KMS-11 (cell line): ENCODE measurements around the gene GRID2.

Source experiments
- H2AFZ ChIP-seq: fragments of 200-600 bp; sonication (generic); 2 replicates; pipeline ENCODE4 v1.6.1; 2016; ENCODE audit warnings: antibody characterized with exemption, mixed run types, low read depth
- H3K27ac ChIP-seq: fragments of 200-600 bp; sonication (generic); 2 replicates; pipeline ENCODE4 v1.6.1; 2016; ENCODE audit warnings: mild to moderate bottlenecking, mixed run types
- H3K27me3 ChIP-seq: fragments of 200-600 bp; sonication (generic); 2 replicates; pipeline ENCODE4 v1.6.1; 2017; ENCODE audit warnings: mild to moderate bottlenecking, low read depth, mixed run types, moderate library complexity; ENCODE audit not compliant: insufficient read depth
- H3K36me3 ChIP-seq: fragments of 200-600 bp; sonication (generic); 2 replicates; pipeline ENCODE4 v1.6.1; 2017; ENCODE audit warnings: mild to moderate bottlenecking, mixed run types; ENCODE audit not compliant: insufficient read depth
- H3K4me1 ChIP-seq: fragments of 200-600 bp; sonication (generic); 2 replicates; pipeline ENCODE4 v1.6.1; 2016; ENCODE audit warnings: mild to moderate bottlenecking, low read depth, mixed run types; ENCODE audit not compliant: poor library complexity, severe bottlenecking
- H3K4me2 ChIP-seq: fragments of 200-600 bp; sonication (generic); 2 replicates; pipeline ENCODE4 v1.7.0; 2016; ENCODE audit warnings: mild to moderate bottlenecking, mixed run types
- H3K4me3 ChIP-seq: fragments of 200-600 bp; sonication (generic); IDR thresholded peaks from 2 replicates; pipeline ENCODE4 v1.6.1; 2017; ENCODE audit warnings: low read depth, low read length, mixed read lengths; ENCODE audit not compliant: insufficient read depth
- H3K79me2 ChIP-seq: fragments of 200-600 bp; sonication (generic); 2 replicates; pipeline ENCODE4 v1.6.1; 2016; ENCODE audit warnings: low read depth, mixed run types; ENCODE audit not compliant: insufficient read depth
- H3K9ac ChIP-seq: fragments of 200-600 bp; sonication (generic); 2 replicates; pipeline ENCODE4 v1.6.1; 2016; ENCODE audit warnings: mild to moderate bottlenecking, mixed run types
- H4K20me1 ChIP-seq: fragments of 200-600 bp; sonication (generic); 2 replicates; pipeline ENCODE4 v1.6.1; 2016; ENCODE audit warnings: mild to moderate bottlenecking, mixed run types; ENCODE audit not compliant: insufficient read depth
- CTCF ChIP-seq: fragments of 200-600 bp; sonication (generic); conservative IDR thresholded peaks from 2 replicates; pipeline ENCODE4 v1.6.1; 2017; ENCODE audit warnings: low read depth, mild to moderate bottlenecking, antibody characterized with exemption, low read length, moderate library complexity, mixed read lengths

GRID2 gene

GRCh38 chr4:93688978-93689377 is 1385.2 kb downstream of the GRID2 start:
- no peak for TF ChIP-seq CTCF

GRCh38 chr4:93693141-93693540 is 1389.4 kb downstream of the GRID2 start:
- H3K9ac ChIP-seq: no peak overlapping the region
- H3K4me3 ChIP-seq: no peak overlapping the region
- H3K27me3 ChIP-seq: no peaks in the 10 kb centered on the region
- H3K79me2 ChIP-seq: no peaks in the 10 kb centered on the region
- H2AFZ ChIP-seq: no peak overlapping the region
- no peak overlapping the region for H3K4me2 ChIP-seq
- no peak overlapping the region for H3K27ac ChIP-seq
- H3K36me3 ChIP-seq: no peaks in the 10 kb centered on the region
- no peaks in the 10 kb centered on the region for H4K20me1 ChIP-seq
- no peaks in the 10 kb centered on the region for H3K4me1 ChIP-seq
- no peak for TF ChIP-seq CTCF

More at GRCh38 chr4:93688978-93689377, 1385.2 kb downstream of the GRID2 start:
- no peaks in the 10 kb centered on the region for H3K79me2 ChIP-seq
- H3K27ac ChIP-seq: no peak overlapping the region
- H3K27me3 ChIP-seq: no peaks in the 10 kb centered on the region
- H3K4me3 ChIP-seq: no peak overlapping the region
- H2AFZ ChIP-seq: no peak overlapping the region
- no peaks in the 10 kb centered on the region for H3K36me3 ChIP-seq
- H3K4me2 ChIP-seq: no peak overlapping the region
- H3K9ac ChIP-seq: no peak overlapping the region
- H4K20me1 ChIP-seq: no peaks in the 10 kb centered on the region
- no peaks in the 10 kb centered on the region for H3K4me1 ChIP-seq

GRCh38 chr4:93698686-93699085 is 1394.9 kb downstream of the GRID2 start:
- TF ChIP-seq CTCF: no peak
- Histone ChIP-seq H3K4me3 (no peak overlapping the region), H3K4me1 (no peaks in the 10 kb centered on the region), H3K79me2 (no peaks in the 10 kb centered on the region), H3K9ac (no peak overlapping the region), H3K27ac (no peak overlapping the region), H3K4me2 (no peak overlapping the region), H3K27me3 (no peaks in the 10 kb centered on the region), H2AFZ (no peak overlapping the region), H4K20me1 (no peaks in the 10 kb centered on the region), H3K36me3 (no peaks in the 10 kb centered on the region)

- Histone ChIP-seq H2AFZ (no peak overlapping the region), H3K27me3 (no peaks in the 10 kb centered on the region), H4K20me1 (no peaks in the 10 kb centered on the region), H3K4me2 (no peak overlapping the region), H3K36me3 (no peaks in the 10 kb centered on the region), H3K9ac (no peak overlapping the region), H3K27ac (no peak overlapping the region), H3K4me3 (no peak overlapping the region), H3K4me1 (no peaks in the 10 kb centered on the region), H3K79me2 (no peaks in the 10 kb centered on the region)
- TF ChIP-seq CTCF: no peak
These were observed 1396.8 kb downstream of the GRID2 start for GRCh38 chr4:93700571-93700970.
